Adrenal gland (tissue), 5 donors: ENCODE results near the gene SLC66A1.

ENCODE experiments used
- CTCF ChIP-seq, 6 experiments: fragments of 450-650 bp in 4 of 6; fragments of 200-600 bp in 2 of 6; sonication (generic) in 1 of 6; IDR thresholded peaks; 1 replicate in 5 of 6; 2 replicates in 1 of 6; pipeline versions ENCODE4 v1.5.1 to v1.8.0; 2016 to 2021; ENCODE audit warnings: antibody characterized with exemption in 6 of 6, mild to moderate bottlenecking in 2 of 6, moderate library complexity in 1 of 6
- POLR2A ChIP-seq, 2 donors: fragments of 450-650 bp; IDR thresholded peaks; one replicate each; pipeline ENCODE4 v1.6.1; 2017; ENCODE audit warnings: antibody characterized with exemption in 2 of 2, mild to moderate bottlenecking in 2 of 2, moderate library complexity in 1 of 2
- donor health status: DM: no; HTN: no; CAD: no.

GRCh38 chr1:19329188-19329587, 17.1 kb downstream of the SLC66A1 start:
- TF ChIP-seq CTCF (IDR thresholded peaks at IDR 0.05) (no peak), POLR2A (IDR thresholded peaks at IDR 0.05) (no peak)
